IPS DF 4.7 (cell line): Measurements from ENCODE around the gene DLD.

ENCODE experiments used
- DNase-seq: peaks from one replicate; pipeline ENCODE4 v3.0.0-alpha.2; 2013; ENCODE audit warnings: low spot score; ENCODE audit errors: extremely low read depth

Gene DLD

DNA sequence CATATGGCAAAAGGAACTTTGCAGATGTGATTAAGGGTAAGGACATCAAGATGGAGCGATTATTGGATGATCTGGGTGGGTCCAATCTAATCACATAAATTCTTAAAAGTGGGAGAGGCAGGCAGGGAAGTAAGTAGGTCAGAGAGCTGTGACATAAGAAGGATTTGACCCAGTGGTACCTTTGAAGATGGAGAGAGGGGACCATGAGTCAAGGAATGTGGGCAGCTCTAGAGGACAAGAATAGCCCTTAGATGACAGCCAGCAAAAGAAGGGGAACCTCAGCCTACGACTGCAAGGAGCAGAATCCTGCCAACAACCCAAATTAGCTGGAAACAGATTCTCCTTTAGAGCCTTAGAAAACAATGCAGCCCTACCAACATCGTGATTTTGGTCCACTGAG is 77.5 kb downstream of the DLD start:
- no peak for DNase-seq

- no peak for DNase-seq
Observed at GRCh38 chr7:107969856-107970255, 78.9 kb downstream of the DLD start.
